ENCODE data around the gene GTF3C1. TPM values are rescaled to one million over a fixed set of nuclear protein-coding genes. Genes with fewer than 3 reads are reported as not detected.
"Not testable (repeated sequence)": the region's sequence is repeated elsewhere in the genome, so short reads cannot be mapped to it uniquely, and the experiment has no call there.

The GTF3C1 gene
- total RNA-seq, 3 donors from 2014 or later = 56.6 to 68.1 (median 58.9) TPM

DNA sequence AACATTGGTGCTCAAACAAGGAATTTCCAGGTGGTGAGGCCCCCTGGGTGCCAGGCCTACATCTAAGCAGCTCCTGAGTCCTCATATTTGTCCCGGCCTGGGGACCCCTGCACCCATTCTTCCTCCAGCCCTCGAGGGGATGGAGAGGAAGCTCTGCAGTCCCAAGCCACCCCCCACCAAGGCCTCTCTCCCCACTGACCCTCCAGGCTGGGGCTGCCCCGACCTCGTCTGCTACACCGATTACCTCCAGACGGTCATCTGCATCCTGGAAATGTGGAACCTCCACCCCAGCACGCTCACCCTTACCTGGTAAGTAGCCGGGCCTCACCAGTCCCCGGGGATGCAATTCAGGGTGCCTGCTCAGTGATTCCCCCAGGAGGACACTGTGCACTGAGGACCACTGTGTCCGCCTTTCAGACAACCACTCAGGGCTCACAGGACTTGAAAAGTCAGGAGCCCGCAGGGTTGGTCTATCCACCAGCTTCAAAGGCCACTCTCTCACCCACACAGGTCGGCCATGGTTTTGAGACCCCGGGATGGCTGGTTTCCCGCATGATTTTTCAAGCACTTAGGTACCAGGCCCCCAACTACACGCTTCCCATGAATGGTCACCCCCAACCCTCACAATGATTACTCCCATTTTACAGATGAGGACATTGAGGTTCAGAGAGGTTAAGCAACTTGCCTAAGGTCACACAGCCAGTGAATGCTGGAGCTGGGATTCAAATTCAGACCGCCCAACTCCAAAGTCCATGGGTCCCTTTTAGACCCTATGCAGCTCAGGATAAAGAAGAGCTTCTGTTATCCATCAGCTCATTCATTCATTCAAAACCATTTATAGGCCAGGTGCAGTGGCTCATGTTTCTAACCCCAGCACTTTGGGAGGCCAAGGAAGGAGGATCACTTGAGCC, 115.3 kb downstream of the GTF3C1 start:
- Mint-ChIP-seq H3K4me3 (no peak overlapping the region), H3K27me3 (ENCODE audit: low read depth) (no peaks in the 10 kb centered on the region), H3K9me3 (no peaks in the 10 kb centered on the region), H3K36me3 (ENCODE audit: insufficient read depth) (peaks cover 37% of the 10 kb centered on the region), H3K4me1 (ENCODE audit: low read depth) (peaks cover 23% of the 10 kb centered on the region)
- peak; percentile 3 for DNase-seq
- ATAC-seq = no peak

DNA sequence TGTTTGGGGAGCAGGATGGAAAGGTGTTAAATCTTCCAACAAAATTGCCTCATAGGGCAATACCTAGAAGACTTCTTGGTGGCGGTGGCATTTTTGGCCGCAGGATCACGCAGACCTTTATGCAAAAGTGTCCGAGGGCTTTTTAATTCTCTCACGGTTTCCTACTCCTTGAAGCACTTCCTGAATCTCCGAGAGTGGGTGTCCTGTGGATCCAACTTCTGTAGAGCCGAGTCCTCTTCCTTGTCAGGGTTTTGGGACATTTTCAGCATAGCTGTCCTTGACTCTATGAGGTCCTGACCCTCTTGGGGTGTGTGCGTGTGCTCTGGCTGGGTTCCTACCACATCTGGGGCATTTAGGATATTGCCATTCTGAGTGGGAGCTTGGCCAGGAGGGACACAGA, 116.1 kb downstream of the GTF3C1 start:
- H3K27me3 Mint-ChIP-seq (ENCODE audit: low read depth) = no peaks in the 10 kb centered on the region
- no peak overlapping the region for H3K4me3 Mint-ChIP-seq
- peaks cover 34% of the 10 kb centered on the region for H3K36me3 Mint-ChIP-seq (ENCODE audit: insufficient read depth)
- no peaks in the 10 kb centered on the region for H3K9me3 Mint-ChIP-seq
- DNase-seq (no peak), ATAC-seq (no peak)
- peaks cover 23% of the 10 kb centered on the region for H3K4me1 Mint-ChIP-seq (ENCODE audit: low read depth)

DNA sequence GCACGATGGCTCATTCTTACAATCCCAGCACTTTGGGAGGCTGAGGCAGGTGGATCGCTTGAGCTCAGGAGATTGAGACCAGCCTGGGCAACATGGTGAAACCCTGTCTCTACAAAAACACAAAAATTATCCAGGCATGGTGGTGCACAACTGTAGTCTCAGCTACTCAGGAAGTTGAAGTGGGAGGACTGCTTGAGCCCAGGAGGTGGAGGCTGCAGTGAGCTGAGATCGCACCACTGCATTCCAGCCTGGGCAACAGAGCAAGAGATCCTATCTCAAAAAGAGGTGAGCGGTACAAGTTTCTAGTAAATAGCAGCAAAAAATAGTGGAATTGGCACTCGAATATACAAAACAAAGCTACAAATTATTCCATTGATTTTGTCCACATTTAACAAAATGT, 116.5 kb downstream of the GTF3C1 start:
- not testable (repeated sequence) for H3K4me3 Mint-ChIP-seq; ATAC-seq; H3K9me3 Mint-ChIP-seq; H3K27me3 Mint-ChIP-seq (ENCODE audit: low read depth); DNase-seq
- Mint-ChIP-seq H3K4me1 (ENCODE audit: low read depth) (peaks cover 26% of the 10 kb centered on the region), H3K36me3 (ENCODE audit: insufficient read depth) (peaks cover 34% of the 10 kb centered on the region)

DNA sequence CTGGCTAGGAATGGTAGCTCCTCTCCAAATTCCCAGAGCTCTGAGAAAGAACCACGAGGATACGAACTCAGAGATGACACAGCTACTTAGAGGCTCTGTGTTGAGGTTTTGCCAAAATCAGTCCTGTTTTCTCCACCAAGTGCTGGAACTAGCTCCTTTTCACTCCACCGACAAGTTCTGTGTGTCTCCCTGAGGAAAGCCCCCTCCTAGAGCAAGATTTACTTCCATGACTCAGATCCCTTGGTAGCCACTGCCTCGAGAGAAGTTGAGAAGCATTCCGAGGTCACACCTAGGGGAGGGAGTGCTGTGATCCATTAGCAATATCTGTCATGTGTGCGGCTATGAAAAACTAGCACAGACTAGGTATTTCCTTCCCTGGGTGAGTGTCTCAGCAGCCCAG, 117.2 kb downstream of the GTF3C1 start:
- Mint-ChIP-seq H3K36me3 (ENCODE audit: insufficient read depth) (peaks cover 33% of the 10 kb centered on the region), H3K4me3 (no peak overlapping the region), H3K27me3 (ENCODE audit: low read depth) (no peaks in the 10 kb centered on the region), H3K4me1 (ENCODE audit: low read depth) (peaks cover 30% of the 10 kb centered on the region), H3K9me3 (no peaks in the 10 kb centered on the region)
- DNase-seq (peak; percentile 3), ATAC-seq (no peak)

DNA sequence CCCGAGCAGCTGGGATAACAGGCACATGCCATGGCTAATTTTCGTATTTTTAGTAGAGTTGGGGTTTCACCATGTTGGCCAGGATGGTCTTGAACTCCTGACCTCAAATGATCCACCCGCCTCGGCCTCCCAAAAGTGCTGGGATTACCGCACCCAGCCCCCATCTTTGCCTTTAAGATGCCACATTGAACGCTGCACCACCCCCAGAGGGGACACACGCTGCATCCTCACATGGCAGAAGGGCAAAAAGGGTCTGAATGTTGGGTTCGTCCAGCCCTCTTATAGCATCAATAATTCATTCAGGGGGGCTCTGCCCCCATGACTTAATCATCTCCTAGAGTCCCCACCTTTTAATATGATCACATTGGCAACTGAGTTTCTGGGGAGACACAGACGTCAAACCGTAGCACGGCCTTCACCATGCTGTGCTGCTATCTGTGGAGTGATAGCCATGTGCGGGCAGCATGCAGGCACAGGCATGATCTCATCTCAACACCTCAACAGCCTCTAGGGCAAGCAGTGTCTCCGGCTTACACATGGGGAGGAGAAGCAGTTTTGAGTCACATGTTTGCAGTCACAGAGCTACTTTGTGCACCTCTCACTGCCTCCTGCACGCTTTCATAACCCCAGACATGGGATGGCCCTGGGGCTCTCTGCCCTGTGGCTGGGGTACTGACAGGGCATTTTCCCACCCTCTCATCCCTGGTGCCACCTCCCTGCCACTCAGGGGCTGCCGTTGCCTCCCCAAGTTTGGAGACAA, 117.8 kb downstream of the GTF3C1 start:
- ATAC-seq = peak; percentile 68 to 74
- Mint-ChIP-seq H3K9me3 (no peaks in the 10 kb centered on the region), H3K27me3 (ENCODE audit: low read depth) (no peaks in the 10 kb centered on the region), H3K4me1 (ENCODE audit: low read depth) (peaks cover 35% of the 10 kb centered on the region), H3K36me3 (ENCODE audit: insufficient read depth) (peaks cover 38% of the 10 kb centered on the region), H3K4me3 (no peak overlapping the region)
- peak; percentile 6 for DNase-seq

DNA sequence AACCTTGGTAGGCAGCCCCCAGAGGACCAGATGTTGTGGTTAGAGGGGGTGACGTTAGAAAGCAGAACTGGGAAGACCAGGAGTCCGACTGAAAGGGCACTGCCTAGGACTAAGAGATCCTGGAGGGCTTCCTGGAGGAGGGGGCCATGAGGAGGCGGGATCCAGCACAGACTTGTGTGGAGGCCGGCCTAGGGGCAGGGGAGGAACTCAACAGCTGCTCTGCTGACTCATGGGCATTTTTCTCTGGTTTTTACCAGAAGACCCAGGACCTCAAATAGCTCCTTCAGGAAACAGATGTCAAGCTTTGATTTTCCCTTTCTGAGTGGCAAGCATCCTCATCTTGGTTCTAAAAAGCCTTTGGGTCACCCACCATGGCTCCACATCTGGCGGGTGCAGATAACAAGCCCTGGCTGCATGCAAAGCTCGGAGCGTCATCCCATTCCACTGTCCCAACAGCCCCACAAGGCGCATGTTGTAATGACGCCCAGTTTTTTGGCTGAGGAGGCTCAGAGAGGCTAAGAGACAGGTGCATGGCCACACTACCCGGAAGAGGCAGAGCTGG, 118.7 kb downstream of the GTF3C1 start:
- ATAC-seq (peak in 1 of 2 donors; percentile 15), DNase-seq (peak; percentile 8)
- Mint-ChIP-seq H3K27me3 (ENCODE audit: low read depth) (no peaks in the 10 kb centered on the region), H3K4me3 (no peak overlapping the region), H3K9me3 (no peaks in the 10 kb centered on the region), H3K4me1 (ENCODE audit: low read depth) (peaks cover 45% of the 10 kb centered on the region), H3K36me3 (ENCODE audit: insufficient read depth) (peaks cover 42% of the 10 kb centered on the region)

DNA sequence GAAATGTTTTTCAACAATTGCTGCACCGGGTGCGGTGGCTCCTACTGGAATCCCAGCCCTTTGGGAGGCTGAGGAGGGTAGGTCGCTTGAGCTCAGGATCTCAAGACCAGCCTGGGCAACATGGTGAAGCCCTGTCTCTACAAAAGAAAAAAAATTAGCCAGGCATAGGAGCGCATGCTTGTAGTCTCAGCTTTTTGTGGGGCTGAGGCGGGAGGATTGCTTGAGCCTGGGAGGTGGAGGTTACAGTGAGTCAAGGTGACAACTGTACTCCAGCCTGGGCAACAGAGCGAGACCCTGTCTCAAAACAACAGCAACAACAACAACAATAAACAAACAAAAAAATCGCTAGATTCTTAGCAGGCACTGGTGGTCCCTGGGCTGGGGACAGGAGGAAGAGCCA, 119.2 kb downstream of the GTF3C1 start:
- peaks cover 40% of the 10 kb centered on the region for H3K36me3 Mint-ChIP-seq (ENCODE audit: insufficient read depth)
- DNase-seq (no peak), ATAC-seq (no peak)
- peaks cover 49% of the 10 kb centered on the region for H3K4me1 Mint-ChIP-seq (ENCODE audit: low read depth)
- H3K27me3 Mint-ChIP-seq (ENCODE audit: low read depth) = no peaks in the 10 kb centered on the region
- H3K9me3 Mint-ChIP-seq = no peaks in the 10 kb centered on the region
- H3K4me3 Mint-ChIP-seq = no peak overlapping the region

DNA sequence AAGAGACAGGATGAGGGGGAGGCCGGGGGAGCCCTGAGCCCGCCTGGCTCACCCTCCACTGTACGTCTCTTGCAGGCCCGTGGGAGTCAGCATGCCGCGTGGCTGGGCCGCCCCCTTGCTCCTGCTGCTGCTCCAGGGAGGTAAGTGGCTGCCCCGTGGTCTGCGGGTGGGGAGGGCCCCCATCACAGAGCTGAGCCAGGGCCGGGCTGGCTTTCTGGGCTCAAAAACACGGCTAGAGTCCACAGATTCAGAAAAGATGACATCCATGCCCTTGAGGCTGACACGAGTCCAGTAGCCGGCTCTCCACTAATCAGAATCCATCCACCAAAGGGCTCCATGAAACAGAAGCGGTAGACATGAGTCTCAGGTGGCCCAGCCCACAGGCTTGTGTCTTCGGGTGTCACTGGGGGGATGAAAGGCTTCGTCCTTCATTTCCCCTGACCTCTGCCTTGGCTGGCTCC, 119.7 kb downstream of the GTF3C1 start:
- Mint-ChIP-seq H3K4me1 (ENCODE audit: low read depth) (peaks cover 54% of the 10 kb centered on the region), H3K36me3 (ENCODE audit: insufficient read depth) (peaks cover 44% of the 10 kb centered on the region), H3K4me3 (no peak overlapping the region), H3K27me3 (ENCODE audit: low read depth) (no peaks in the 10 kb centered on the region), H3K9me3 (no peaks in the 10 kb centered on the region)
- DNase-seq (peak; percentile 5), ATAC-seq (no peak)

- Mint-ChIP-seq H3K4me3 (no peak overlapping the region), H3K4me1 (ENCODE audit: low read depth) (peaks cover 59% of the 10 kb centered on the region), H3K36me3 (ENCODE audit: insufficient read depth) (peaks cover 47% of the 10 kb centered on the region), H3K9me3 (no peaks in the 10 kb centered on the region), H3K27me3 (ENCODE audit: low read depth) (no peaks in the 10 kb centered on the region)
- ATAC-seq (no peak), DNase-seq (peak; percentile 4)
Measured at GRCh38 chr16:27429330-27429871, 120.3 kb downstream of the GTF3C1 start.

GRCh38 chr16:27428026-27428785, 121.5 kb downstream of the GTF3C1 start:
- Mint-ChIP-seq H3K4me3 (no peak overlapping the region), H3K9me3 (no peaks in the 10 kb centered on the region), H3K4me1 (ENCODE audit: low read depth) (peaks cover 70% of the 10 kb centered on the region), H3K27me3 (ENCODE audit: low read depth) (no peaks in the 10 kb centered on the region), H3K36me3 (ENCODE audit: insufficient read depth) (peaks cover 51% of the 10 kb centered on the region)
- ATAC-seq (no peak), DNase-seq (peak; percentile 3)

DNA sequence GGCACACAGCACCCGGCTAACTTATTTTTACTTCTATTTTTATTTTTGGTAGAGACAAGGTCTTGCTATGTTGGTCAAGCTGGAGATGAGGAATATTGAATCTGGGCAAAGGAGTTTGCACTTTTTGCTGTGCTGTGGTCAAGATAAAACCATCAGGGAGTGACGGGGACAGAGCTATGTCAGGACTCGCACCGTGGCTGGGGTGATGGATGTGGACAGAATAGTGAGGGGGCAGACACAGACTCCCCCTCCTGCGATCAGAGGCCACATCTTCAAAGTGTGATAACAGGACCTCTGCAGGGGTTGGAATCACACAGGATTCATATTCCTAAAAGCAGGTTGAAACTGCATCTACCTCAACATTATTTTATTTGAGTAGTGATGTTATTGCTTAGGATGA, 122.2 kb downstream of the GTF3C1 start:
- no peaks in the 10 kb centered on the region for H3K9me3 Mint-ChIP-seq
- H3K4me1 Mint-ChIP-seq (ENCODE audit: low read depth) = peaks cover 65% of the 10 kb centered on the region
- peaks cover 52% of the 10 kb centered on the region for H3K36me3 Mint-ChIP-seq (ENCODE audit: insufficient read depth)
- ATAC-seq (no peak), DNase-seq (peak; percentile 3)
- no peaks in the 10 kb centered on the region for H3K27me3 Mint-ChIP-seq (ENCODE audit: low read depth)
- H3K4me3 Mint-ChIP-seq = no peak overlapping the region

- H3K4me3 Mint-ChIP-seq = peak overlapping the region; percentile 37
- ATAC-seq (peak; percentile 95), DNase-seq (peak; percentile 74)
- H3K4me1 Mint-ChIP-seq (ENCODE audit: low read depth) = peaks cover 64% of the 10 kb centered on the region
- H3K27me3 Mint-ChIP-seq (ENCODE audit: low read depth) = no peaks in the 10 kb centered on the region
- H3K9me3 Mint-ChIP-seq = peaks cover 7% of the 10 kb centered on the region
- H3K36me3 Mint-ChIP-seq (ENCODE audit: insufficient read depth) = peaks cover 54% of the 10 kb centered on the region
Measured at GRCh38 chr16:27426423-27427408, 123.0 kb downstream of the GTF3C1 start.

GRCh38 chr16:27425961-27426360, 123.8 kb downstream of the GTF3C1 start:
- no peak overlapping the region for H3K4me3 Mint-ChIP-seq
- ATAC-seq = no peak
- H3K27me3 Mint-ChIP-seq (ENCODE audit: low read depth) = no peaks in the 10 kb centered on the region
- peaks cover 60% of the 10 kb centered on the region for H3K4me1 Mint-ChIP-seq (ENCODE audit: low read depth)
- H3K36me3 Mint-ChIP-seq (ENCODE audit: insufficient read depth) = peaks cover 57% of the 10 kb centered on the region
- no peak for DNase-seq
- H3K9me3 Mint-ChIP-seq = peaks cover 8% of the 10 kb centered on the region
